GM19328 (cell line): ENCODE results near the gene CNGA4.
"Not testable (repeated sequence)": the region's sequence is repeated elsewhere in the genome, so short reads cannot be mapped to it uniquely, and the experiment has no call there.

Experiments used
- ATAC-seq: cut with Tn5 transposase; IDR thresholded peaks from one replicate; pipeline ENCODE4 v1.9.1; 2021; ENCODE audit warnings: mild to moderate bottlenecking, moderate library complexity; ENCODE audit not compliant: unreplicated experiment

CNGA4 gene

DNA sequence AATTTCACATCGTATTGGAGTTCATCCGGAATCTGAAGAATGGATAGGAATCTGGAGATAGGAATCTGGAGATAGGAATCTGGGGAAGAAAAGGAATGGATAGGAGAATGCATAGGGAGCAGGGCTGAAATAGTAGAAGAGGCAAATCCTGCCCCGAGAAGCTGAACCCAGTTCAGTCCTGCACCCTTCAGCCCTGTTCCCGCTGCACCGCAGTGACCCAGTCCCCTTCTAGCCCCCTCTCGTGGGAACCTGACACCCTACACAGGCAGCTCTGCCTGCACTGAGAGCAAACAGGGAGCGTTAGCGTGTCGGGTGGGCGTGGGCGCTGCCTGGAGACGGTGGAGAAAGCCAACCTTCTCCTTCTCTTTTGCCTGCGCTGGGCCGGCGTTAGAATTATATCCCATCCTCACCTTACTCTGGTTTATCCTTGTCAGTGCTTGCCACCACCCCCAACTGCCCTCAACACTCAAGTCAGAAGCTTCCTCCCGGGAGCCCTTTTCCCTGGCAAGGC lies 19.7 kb downstream of the CNGA4 start:
- ATAC-seq = no peak

DNA sequence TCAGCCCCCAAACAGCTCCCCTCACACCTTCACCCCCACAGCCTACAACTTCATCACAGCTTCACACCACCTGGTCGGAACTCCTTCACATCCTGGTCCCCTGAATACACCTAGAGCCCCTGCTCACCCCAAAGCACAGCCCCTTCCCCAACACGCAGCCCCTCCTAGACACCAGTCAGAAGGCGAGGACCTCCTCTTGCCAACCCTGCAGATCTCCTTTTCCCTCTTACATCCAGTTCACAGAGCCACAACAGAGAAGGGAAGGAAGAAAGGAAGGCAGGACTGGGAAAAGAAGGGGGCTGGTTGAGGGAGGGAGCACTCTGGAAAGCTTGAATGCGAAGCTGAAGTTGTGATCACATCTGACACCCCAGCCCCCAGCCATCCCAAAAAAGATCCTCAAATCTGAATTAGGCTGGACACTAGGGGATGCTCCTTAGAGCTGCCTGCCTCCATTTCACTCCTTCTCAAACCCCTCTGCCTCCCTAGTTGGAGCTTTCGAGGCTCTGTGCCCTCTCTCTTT lies 21.4 kb downstream of the CNGA4 start:
- no peak for ATAC-seq

DNA sequence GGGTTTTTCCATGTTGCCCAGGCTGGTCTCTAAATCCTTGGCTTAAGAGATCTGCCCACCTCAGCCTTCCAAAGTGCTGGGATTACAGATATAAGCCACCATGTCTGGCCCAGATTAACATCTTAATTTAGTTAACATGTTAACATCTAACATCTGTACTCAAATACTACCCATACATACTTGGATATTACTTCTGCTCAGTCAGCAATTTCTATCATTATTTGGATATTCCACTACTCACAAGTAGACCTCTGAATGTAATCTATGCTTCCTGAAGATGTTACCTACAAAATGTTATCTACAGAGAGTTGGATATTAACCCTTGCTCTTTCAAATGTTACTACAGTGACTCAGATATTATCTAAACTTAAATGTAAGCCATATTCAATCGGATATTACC lies 24.8 kb downstream of the CNGA4 start:
- no peak for ATAC-seq

DNA sequence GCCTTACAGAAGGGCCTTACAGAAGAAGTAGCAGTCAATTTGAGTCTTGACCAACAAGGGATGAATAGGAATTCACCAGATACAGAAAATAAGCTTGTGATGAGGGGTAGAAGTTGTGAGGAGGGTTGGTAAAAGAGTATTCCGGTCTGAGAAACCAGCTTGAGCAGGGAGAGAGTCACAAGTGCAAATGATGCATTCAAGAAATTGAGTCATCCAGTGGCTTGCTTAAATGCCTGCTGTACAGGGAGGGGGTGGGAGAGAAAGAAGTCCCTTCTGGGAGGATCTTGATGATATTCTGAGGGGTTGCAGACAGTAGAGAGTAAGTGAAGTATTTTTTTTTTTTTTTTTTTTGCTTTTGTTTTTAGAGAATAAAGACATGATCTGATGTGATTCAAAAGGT lies 29.9 kb downstream of the CNGA4 start:
- no peak for ATAC-seq

DNA sequence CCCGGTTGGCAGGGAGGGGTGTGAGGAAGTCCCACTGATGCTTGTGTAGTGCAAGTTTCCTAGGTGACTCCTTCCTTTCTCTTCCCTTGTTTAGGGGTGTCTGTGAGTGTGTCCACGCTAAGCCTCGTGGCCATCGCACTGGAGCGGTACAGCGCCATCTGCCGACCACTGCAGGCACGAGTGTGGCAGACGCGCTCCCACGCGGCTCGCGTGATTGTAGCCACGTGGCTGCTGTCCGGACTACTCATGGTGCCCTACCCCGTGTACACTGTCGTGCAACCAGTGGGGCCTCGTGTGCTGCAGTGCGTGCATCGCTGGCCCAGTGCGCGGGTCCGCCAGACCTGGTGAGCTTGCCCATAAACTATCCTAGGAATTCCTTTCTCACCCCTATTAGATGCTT lies 31.1 kb downstream of the CNGA4 start:
- ATAC-seq = no peak

DNA sequence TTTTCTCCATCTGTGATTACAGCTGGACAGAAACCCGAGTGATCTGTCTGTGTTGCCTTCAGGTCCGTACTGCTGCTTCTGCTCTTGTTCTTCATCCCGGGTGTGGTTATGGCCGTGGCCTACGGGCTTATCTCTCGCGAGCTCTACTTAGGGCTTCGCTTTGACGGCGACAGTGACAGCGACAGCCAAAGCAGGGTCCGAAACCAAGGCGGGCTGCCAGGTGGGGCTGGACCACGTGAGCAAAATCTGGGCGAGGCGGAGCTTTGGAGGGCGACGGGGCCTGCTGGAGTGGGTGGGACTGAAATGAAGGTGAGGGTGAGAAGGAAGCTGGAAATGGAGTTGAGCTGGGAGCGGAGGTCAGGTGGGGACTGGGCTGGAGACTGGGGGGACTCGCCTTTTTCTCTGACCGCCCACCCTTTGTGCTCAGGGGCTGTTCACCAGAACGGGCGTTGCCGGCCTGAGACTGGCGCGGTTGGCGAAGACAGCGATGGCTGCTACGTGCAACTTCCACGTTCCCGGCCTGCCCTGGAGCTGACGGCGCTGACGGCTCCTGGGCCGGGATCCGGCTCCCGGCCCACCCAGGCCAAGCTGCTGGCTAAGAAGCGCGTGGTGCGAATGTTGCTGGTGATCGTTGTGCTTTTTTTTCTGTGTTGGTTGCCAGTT lies 31.8 kb downstream of the CNGA4 start:
- ATAC-seq = no peak

DNA sequence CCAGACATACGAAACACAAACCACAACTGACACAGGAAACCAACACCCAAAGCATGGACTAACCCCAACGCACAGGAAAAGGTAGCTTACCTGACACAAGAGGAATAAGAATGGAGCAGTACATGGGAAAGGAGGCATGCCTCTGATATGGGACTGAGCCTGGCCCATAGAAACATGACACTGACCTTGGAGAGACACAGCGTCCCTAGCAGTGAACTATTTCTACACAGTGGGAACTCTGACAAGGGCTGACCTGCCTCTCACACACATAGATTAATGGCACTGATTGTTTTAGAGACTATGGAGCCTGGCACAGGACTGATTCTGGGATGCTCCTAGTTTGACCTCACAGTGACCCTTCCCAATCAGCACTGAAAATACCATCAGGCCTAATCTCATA lies 32.7 kb downstream of the CNGA4 start:
- ATAC-seq = no peak

DNA sequence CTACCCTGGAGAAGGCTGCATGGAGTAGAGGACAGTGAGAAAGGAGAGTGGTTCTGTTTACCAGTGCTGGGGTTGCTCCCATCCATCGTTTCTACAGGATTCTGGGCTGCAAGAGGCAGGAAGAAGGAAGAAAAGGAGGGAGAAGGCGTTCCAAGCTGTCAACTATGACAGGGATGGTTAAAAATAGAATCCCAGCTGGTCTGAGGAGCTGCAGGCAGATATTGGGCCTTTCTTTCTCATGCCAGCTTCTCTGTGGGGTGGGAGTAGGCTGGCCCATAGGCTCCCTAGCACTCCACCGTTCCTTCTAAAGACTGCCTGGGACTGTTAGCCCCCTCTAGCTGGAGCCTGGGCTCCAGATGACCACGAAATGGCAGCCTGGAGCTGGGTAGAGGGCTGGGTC lies 34.3 kb downstream of the CNGA4 start:
- ATAC-seq = no peak

DNA sequence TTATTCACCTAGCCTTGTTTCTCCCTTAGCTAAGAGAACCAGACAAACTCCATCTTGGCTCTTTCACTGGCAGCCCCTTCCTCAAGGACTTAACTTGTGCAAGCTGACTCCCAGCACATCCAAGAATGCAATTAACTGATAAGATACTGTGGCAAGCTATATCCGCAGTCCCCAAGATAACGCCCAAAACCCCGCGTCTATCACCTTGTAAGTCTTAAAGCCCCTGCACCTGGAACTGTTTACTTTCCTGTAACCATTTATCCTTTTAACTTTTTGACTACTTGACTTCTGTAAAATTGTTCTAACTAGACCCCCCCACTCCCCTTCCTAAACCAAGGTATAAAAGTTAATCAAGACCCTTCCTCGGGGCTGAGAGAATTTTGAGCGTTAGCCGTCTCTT lies 41.9 kb downstream of the CNGA4 start:
- ATAC-seq = not testable (repeated sequence)

DNA sequence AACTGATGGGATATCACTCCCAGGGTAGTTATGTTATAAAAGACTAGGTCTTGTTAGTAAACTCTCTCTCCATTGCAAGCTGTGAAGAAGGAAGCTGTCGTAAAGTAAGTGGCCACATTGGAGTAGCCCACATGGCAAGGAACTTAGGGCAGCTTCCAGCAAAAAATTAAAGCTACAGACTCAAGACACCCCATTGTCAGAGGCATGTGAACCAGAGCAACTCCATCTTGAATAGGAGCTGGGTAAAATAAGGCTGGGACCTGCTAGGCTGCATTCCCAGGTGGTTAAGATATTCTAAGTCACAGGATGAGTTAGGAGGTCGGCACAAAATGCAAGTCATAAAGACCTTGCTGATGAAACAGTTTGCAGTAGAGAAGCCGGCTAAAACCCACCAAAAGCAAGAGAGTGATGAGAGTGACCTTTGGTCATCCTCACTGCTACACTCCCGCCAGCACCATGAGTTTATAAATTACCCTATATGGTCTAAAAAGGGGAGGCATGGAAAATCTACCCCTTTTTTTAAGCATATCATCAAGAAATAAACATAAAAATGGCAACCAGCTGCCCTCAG lies 44.6 kb downstream of the CNGA4 start:
- no peak for ATAC-seq

DNA sequence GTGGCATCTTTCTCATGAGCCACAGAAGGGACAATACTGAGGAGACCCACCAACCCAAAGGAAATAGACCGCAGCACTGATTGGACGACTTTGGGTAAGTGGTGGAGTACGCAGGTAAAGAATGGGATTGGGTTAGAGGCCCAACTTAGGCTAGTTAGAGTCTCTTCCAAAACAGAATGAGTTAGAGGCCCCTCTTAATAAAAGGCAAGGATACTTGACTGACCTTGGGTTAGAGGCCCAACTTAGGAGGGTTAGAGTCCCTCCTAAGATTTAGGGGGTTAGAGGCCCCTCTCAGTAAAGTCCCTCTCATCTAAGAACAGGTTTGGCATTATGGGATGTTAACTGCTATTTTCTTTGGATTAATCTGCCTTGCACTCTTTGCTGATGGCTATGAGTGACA lies 45.4 kb downstream of the CNGA4 start:
- ATAC-seq = no peak

DNA sequence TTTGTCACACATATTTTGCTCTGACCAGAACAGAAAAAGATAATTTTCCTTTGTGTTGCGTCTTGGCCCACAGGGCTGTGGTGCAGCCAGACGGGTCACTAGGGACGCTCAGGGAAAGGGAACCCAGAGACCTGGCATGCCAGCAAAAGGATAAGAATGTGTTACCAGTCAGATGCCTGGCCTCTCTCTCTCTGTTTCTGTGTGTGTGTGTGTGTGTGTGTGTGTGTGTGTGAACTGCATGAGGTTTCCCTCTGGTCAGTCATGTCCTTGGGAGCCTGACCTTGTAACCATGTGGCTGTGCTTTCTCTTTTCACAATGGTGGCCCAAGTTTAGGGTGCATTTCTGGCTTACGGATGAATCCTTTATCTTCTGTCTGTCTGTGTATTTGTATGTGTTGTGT lies 46.1 kb downstream of the CNGA4 start:
- ATAC-seq = no peak
